Measurements from ENCODE around the gene FAAH2. TPM values are rescaled to one million over a fixed set of nuclear protein-coding genes. Genes with fewer than 3 reads are reported as not detected.

Gene FAAH2
- total and polyA plus RNA-seq, 9 of the 15 experiments (the other 6 are each of a cell fraction or from before 2014, with no cell fraction given) = 0.07 to 1.1 (median 0.47) TPM

GRCh38 chrX:57266871-57267270, 19.6 kb upstream of the FAAH2 start:
- intact Hi-C loops (cut with micrococcal nuclease) = no loop called here
- no peak for ATAC-seq
- in situ Hi-C loops (cut with MboI) = no loop called here
- Histone ChIP-seq H3K36me3 (ENCODE audit: control insufficient read depth, insufficient read depth, low read length) (no peaks in the 10 kb centered on the region), H3K9me3 (replicated peaks; ENCODE audit: control insufficient read depth, insufficient read depth, low read depth, low read length) (no peaks in the 10 kb centered on the region), H3K27me3 (ENCODE audit: control insufficient read depth in 2 of 2, insufficient read depth in 2 of 2, low read length in 2 of 2) (no peaks in the 10 kb centered on the region), H4K20me1 (replicated peaks; ENCODE audit: control insufficient read depth, insufficient read depth, low read length) (no peaks in the 10 kb centered on the region), H3K27ac (ENCODE audit: extremely low read depth, low read depth, low read length) (no peak overlapping the region), H3K4me3 (no peak overlapping the region), H3K9ac (ENCODE audit: insufficient read depth in 1 of 2, low read depth in 2 of 2, low read length in 2 of 2) (no peak overlapping the region), H3K9me1 (ENCODE audit: control insufficient read depth, insufficient read depth, low read length) (no peaks in the 10 kb centered on the region), H3K79me2 (ENCODE audit: control insufficient read depth, insufficient read depth, low read length) (no peaks in the 10 kb centered on the region), H3K4me1 (replicated peaks in 1 of 2; ENCODE audit: control insufficient read depth in 2 of 2, insufficient read depth in 2 of 2, low read length in 2 of 2) (no peaks in the 10 kb centered on the region), H2AFZ (ENCODE audit: low read depth, low read length) (no peak overlapping the region), H3K4me2 (ENCODE audit: insufficient read depth, low read length) (no peak overlapping the region)
- TF ChIP-seq ARHGAP35 (IDR thresholded peaks at IDR 0.05; ENCODE audit: partially characterized antibody) (no peak), XRCC3 (IDR thresholded peaks at IDR 0.05) (no peak), HNRNPL (IDR thresholded peaks at IDR 0.05; ENCODE audit: low read depth, low read length) (no peak), MEF2A (IDR thresholded peaks at IDR 0.05; ENCODE audit: control insufficient read depth, low read depth, low read length) (no peak), RCOR1 (IDR thresholded peaks at IDR 0.05; ENCODE audit: borderline replicate concordance in 1 of 2, low read depth in 2 of 2, low read length in 2 of 2) (no peak), ETV6 (IDR thresholded peaks at IDR 0.05; ENCODE audit: borderline replicate concordance in 1 of 2, low read depth in 2 of 2, low read length in 1 of 2) (no peak), ETV6 (CRISPR knock-in tag; IDR thresholded peaks at IDR 0.05; ENCODE audit: borderline replicate concordance) (no peak), ERF (CRISPR knock-in tag; IDR thresholded peaks at IDR 0.05) (no peak), ZNF354B (CRISPR knock-in tag; IDR thresholded peaks at IDR 0.05) (no peak), NEUROD1 (IDR thresholded peaks at IDR 0.05; ENCODE audit: borderline replicate concordance, low read depth, low read length, partially characterized antibody) (no peak), NFYB (IDR thresholded peaks at IDR 0.05; ENCODE audit: extremely low read depth, insufficient read length) (no peak), PTRF (tag; IDR thresholded peaks at IDR 0.05) (no peak)
- POLR2A ChIA-PET = no interaction called here
- WGBS (ENCODE audit: insufficient coverage, low coverage, missing lambda C conversion rate) = 0% methylated on average over 2 of the region's 2 CpGs
- no peak for FAIRE-seq
- no TSS peak for BruUV-seq (replicated peaks)
- CTCF ChIA-PET (ENCODE audit: low intra/inter-chr PET ratio) = no interaction called here
- no peak for DNase-seq (ENCODE audit: extremely low read depth in 1 of 4, low spot score in 3 of 4)

Data from K562 (cell line).